HepG2 (cell line): Measurements from ENCODE around the gene MTHFS. TPM values are rescaled to one million over a fixed set of nuclear protein-coding genes. Genes with fewer than 3 reads are reported as not detected.

ENCODE experiments used
- ATAC-seq: fragments of 200-7000 bp; cut with Tn5 transposase; 3 replicates; pipeline ENCODE4 v1.9.1; 2020; ENCODE audit warnings: mild to moderate bottlenecking, moderate library complexity
- BruUV-seq: library from RNA; stranded (reverse); fragments of 400-500 nt; replicated peaks from 2 replicates; lab custom pipeline; 2021; lab: Mats Ljungman, UMichigan
- CTCF ChIA-PET: fragments of 300-600 bp; formaldehyde crosslinking; extraction: SDS; loops from one replicate; lab custom pipeline; 2021; ENCODE audit warnings: low total read pairs, inconsistent platforms, low intra/inter-chr PET ratio; lab: Yijun Ruan, JAX
- POLR2A ChIA-PET: fragments of 350-600 bp; sonication (Branson Sonifier 250); formaldehyde crosslinking; loops from one replicate; lab custom pipeline; 2020; ENCODE audit warnings: antibody characterized with exemption, inconsistent platforms; lab: Yijun Ruan, JAX
- DNase-seq: peaks from one replicate; pipeline ENCODE4 v3.0.0-alpha.2; 2015; ENCODE audit warnings: low spot score
- FAIRE-seq: peaks from 3 replicates; lab custom pipeline; 2011; peaks lifted over from hg19 to GRCh38; lab: Jason Lieb, UNC
- H2AFZ ChIP-seq: one replicate; pipeline ENCODE4 v1.6.1; 2011; ENCODE audit warnings: low read length, inconsistent platforms
- H3K27ac ChIP-seq: fragments of 300-600 bp; 3 replicates; pipeline ENCODE4 v1.8.0; 2011; ENCODE audit warnings: mixed run types, mild to moderate bottlenecking, mixed read lengths, low read length, inconsistent platforms; ENCODE audit not compliant: insufficient read depth; ENCODE audit errors: extremely low read length
- H3K27me3 ChIP-seq, 2 experiments: fragments of 200-600 bp in 1 of 2; 2 replicates in 1 of 2; 3 replicates in 1 of 2; pipeline versions ENCODE4 v1.6.0 to v1.8.0; 2011; ENCODE audit warnings: low read length in 2 of 2, mild to moderate bottlenecking in 2 of 2, moderate library complexity in 2 of 2, inconsistent platforms in 1 of 2; ENCODE audit not compliant: insufficient read depth in 2 of 2, control insufficient read depth in 1 of 2
- H3K36me3 ChIP-seq, 2 experiments: fragments of 200-600 bp in 1 of 2; replicated peaks in 1 of 2; 2 replicates in 1 of 2; 3 replicates in 1 of 2; pipeline versions ENCODE4 v1.5.1 to v1.8.0; 2011; ENCODE audit warnings: low read length in 2 of 2, inconsistent platforms in 1 of 2; ENCODE audit not compliant: insufficient read depth in 2 of 2, control insufficient read depth in 1 of 2
- H3K4me1 ChIP-seq: 2 replicates; pipeline ENCODE4 v1.5.1; 2012; ENCODE audit warnings: low read length, inconsistent platforms; ENCODE audit not compliant: insufficient read depth
- H3K4me2 ChIP-seq: 2 replicates; pipeline ENCODE4 v1.6.0; 2011; ENCODE audit warnings: low read depth, low read length, inconsistent platforms
- H3K4me3 ChIP-seq, 3 experiments: fragments of 200-600 bp in 1 of 3; sonication (generic), shearing (Covaris generic) in 1 of 3; replicated peaks in 1 of 3; 2 replicates each; pipeline ENCODE4 v1.5.1; 2011 to 2016; ENCODE audit warnings: low read length in 3 of 3, inconsistent platforms in 2 of 3, low read depth in 2 of 3, mild to moderate bottlenecking in 2 of 3, control low read depth in 1 of 3, mixed read lengths in 1 of 3; ENCODE audit not compliant: insufficient read depth in 1 of 3
- H3K79me2 ChIP-seq: one replicate; pipeline ENCODE4 v1.6.1; 2011; ENCODE audit warnings: low read length, inconsistent platforms; ENCODE audit not compliant: insufficient read depth
- H3K9ac ChIP-seq: 2 replicates; pipeline ENCODE4 v1.6.0; 2011; ENCODE audit warnings: mild to moderate bottlenecking, low read depth, low read length, inconsistent platforms; ENCODE audit not compliant: insufficient read depth
- H3K9me3 ChIP-seq: 2 replicates; pipeline ENCODE4 v1.5.1; 2012; ENCODE audit warnings: mild to moderate bottlenecking, low read length
- H4K20me1 ChIP-seq: 2 replicates; pipeline ENCODE4 v1.6.0; 2011; ENCODE audit warnings: inconsistent platforms, mild to moderate bottlenecking, low read length, moderate library complexity; ENCODE audit not compliant: insufficient read depth
- NCOA1 ChIP-seq: sonication (generic); formaldehyde crosslinking; IDR thresholded peaks from 2 replicates; pipeline ENCODE4 v1.9.0; 2021; ENCODE audit warnings: missing genetic modification reagents
- SOX6 ChIP-seq, 2 experiments: fragments of 450-650 bp in 1 of 2; sonication (generic) in 1 of 2; formaldehyde crosslinking in 1 of 2; IDR thresholded peaks; 2 replicates each; pipeline versions ENCODE4 v1.4.0 to v1.6.1; 2017 to 2020; ENCODE audit warnings: antibody characterized with exemption in 1 of 2, mild to moderate bottlenecking in 1 of 2, missing genetic modification reagents in 1 of 2
- ZNF253 ChIP-seq: sonication (generic); formaldehyde crosslinking; IDR thresholded peaks from 2 replicates; pipeline ENCODE4 v1.8.0; 2022; ENCODE audit warnings: mild to moderate bottlenecking, missing genetic modification reagents, borderline replicate concordance
- ZNF260 ChIP-seq: sonication (generic); formaldehyde crosslinking; IDR thresholded peaks from 2 replicates; pipeline ENCODE4 v1.4.0; 2020; ENCODE audit warnings: missing genetic modification reagents, low read depth, mild to moderate bottlenecking, borderline replicate concordance
- ZZZ3 ChIP-seq: sonication (generic); formaldehyde crosslinking; IDR thresholded peaks from 2 replicates; pipeline ENCODE4 v1.4.0; 2020; ENCODE audit warnings: missing genetic modification reagents, mild to moderate bottlenecking, borderline replicate concordance
- WGBS: methylation state at CpG from one replicate; pipeline ENCODE4 v1.1.6; 2017; ENCODE audit warnings: low lambda C conversion rate; 5-methylcytosine and 5-hydroxymethylcytosine counted together
- in situ Hi-C: cut with HindIII; loops from 2 replicates; pipeline ENCODE4 v1.10.0; 2017; ENCODE audit warnings: low pct_unique_long_range_greater_than_20kb; ENCODE audit not compliant: extremely low pct_ligation_motif_present
- intact Hi-C: fragments of 100-400 bp; cut with micrococcal nuclease; formaldehyde crosslinking; loops from one replicate; pipeline ENCODE4 v1.10.0; 2022; ENCODE audit not compliant: unreplicated experiment
- polyA plus RNA-seq, 8 experiments: library from polyadenylated mRNA; depleted of rRNA in 3 of 8; stranded (reverse) in 7 of 8; unstranded in 1 of 8; fragments of >200 nt; fragmentation: Illumina TruSeq in 4 of 8; extraction: Trizol in 4 of 8; gene quantifications; 2 replicates each; pipeline versions ENCODE4 v1.2.1 to v1.2.3, GENCODE V29; 2011 to 2016; ENCODE audit warnings: low read depth in 4 of 8, missing spikeins in 1 of 8, mixed read lengths in 1 of 8; ENCODE audit not compliant: insufficient read depth in 1 of 8
- total RNA-seq, 5 experiments: library from RNA; depleted of rRNA; stranded (reverse); fragments of >200 nt; fragmentation: Illumina TruSeq; extraction: Trizol; gene quantifications; 2 replicates each; pipeline ENCODE4 v1.2.3, GENCODE V29; 2016; ENCODE audit warnings: low read depth in 1 of 5
- TF ChIP-seq, protein P1 (sequence below): sonication (generic); formaldehyde crosslinking; IDR thresholded peaks from 2 replicates; pipeline ENCODE4 v1.8.0; 2022; ENCODE audit warnings: mild to moderate bottlenecking, missing genetic modification reagents; ENCODE audit not compliant: insufficient replicate concordance

The MTHFS gene
- total and polyA plus RNA-seq, 2 of the 13 experiments (the other 11 are each of a cell fraction or from before 2014, with no cell fraction given), result 37.0 to 49.7 TPM

GRCh38 chr15:79898369-79898768 is 1.6 kb upstream of the MTHFS start:
- Histone ChIP-seq H3K36me3 (no peaks in the 10 kb centered on the region), H3K79me2 (peaks cover 28% of the 10 kb centered on the region), H3K9ac (no peak overlapping the region), H3K27me3 (no peaks in the 10 kb centered on the region; a peak in 1 of 5 replicates), H3K4me3 (no peak overlapping the region), H3K4me2 (peak overlapping the region; percentile 15), H3K27ac (peak overlapping the region; percentile 58), H2AFZ (no peak overlapping the region), H3K4me1 (peaks cover 46% of the 10 kb centered on the region), H3K9me3 (no peaks in the 10 kb centered on the region), H4K20me1 (no peaks in the 10 kb centered on the region)
- no peak for DNase-seq
- in situ Hi-C loops (loop anchor here (5.0 to 25.0 kb wide), 2 partner anchors 94 to 264 kb away; partner anchors contain the start of gene FAH), intact Hi-C loops (no loop called here)
- FAIRE-seq, result no peak
- BruUV-seq, result no TSS peak
- 86% methylated on average over 4 of the region's 4 CpGs for WGBS
- CTCF ChIA-PET, result no interaction called here
- ATAC-seq, result no peak
- POLR2A ChIA-PET, result interaction anchor here (0.6 to 4.9 kb wide), 3 partner anchors 12 to 50 kb away, joined by 3 to 40 read pairs (median 37); no protein-coding TSS in a partner anchor
- TF ChIP-seq ZZZ3 (CRISPR knock-in tag) (no peak), ZNF253 (CRISPR knock-in tag) (no peak), SOX6 (IDR thresholded peaks at IDR 0.05) (no peak), SOX6 (CRISPR knock-in tag; IDR thresholded peaks at IDR 0.05) (0 out of 2 replicates have a peak, but pooled peaks have one; percentile 7)
- TF ChIP-seq, protein P1, sequence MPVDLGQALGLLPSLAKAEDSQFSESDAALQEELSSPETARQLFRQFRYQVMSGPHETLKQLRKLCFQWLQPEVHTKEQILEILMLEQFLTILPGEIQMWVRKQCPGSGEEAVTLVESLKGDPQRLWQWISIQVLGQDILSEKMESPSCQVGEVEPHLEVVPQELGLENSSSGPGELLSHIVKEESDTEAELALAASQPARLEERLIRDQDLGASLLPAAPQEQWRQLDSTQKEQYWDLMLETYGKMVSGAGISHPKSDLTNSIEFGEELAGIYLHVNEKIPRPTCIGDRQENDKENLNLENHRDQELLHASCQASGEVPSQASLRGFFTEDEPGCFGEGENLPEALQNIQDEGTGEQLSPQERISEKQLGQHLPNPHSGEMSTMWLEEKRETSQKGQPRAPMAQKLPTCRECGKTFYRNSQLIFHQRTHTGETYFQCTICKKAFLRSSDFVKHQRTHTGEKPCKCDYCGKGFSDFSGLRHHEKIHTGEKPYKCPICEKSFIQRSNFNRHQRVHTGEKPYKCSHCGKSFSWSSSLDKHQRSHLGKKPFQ, result no peak

GRCh38 chr15:79897701-79898113 is 893 bp upstream of the MTHFS start:
- TSS peak; percentile 92 for BruUV-seq
- POLR2A ChIA-PET, result interaction anchor here (0.6 to 4.9 kb wide), 3 partner anchors 11 to 51 kb away, joined by 3 to 40 read pairs (median 37); no protein-coding TSS in a partner anchor
- Histone ChIP-seq H3K27me3 (no peaks in the 10 kb centered on the region; a peak in 1 of 5 replicates), H3K36me3 (no peaks in the 10 kb centered on the region), H3K9ac (peak overlapping the region; percentile 97; the same call in 1 of the 2 replicates), H3K27ac (peak overlapping the region; percentile 98), H2AFZ (peak overlapping the region; percentile 20), H3K9me3 (no peaks in the 10 kb centered on the region), H3K4me2 (peak overlapping the region; percentile 76), H4K20me1 (no peaks in the 10 kb centered on the region), H3K79me2 (peaks cover 30% of the 10 kb centered on the region), H3K4me1 (peaks cover 53% of the 10 kb centered on the region), H3K4me3 (peak overlapping the region; percentile 85 to 88 (median 85); a peak in 5 of 6 replicates)
- 89% methylated on average over 6 of the region's 6 CpGs for WGBS
- in situ Hi-C loops (loop anchor here (5.0 to 25.0 kb wide), 2 partner anchors 95 to 265 kb away; partner anchors contain the start of gene FAH), intact Hi-C loops (loop anchor here (2.0 kb wide), 2 partner anchors 25 to 95 kb away; no protein-coding TSS in a partner anchor)
- DNase-seq (no peak), FAIRE-seq (no peak), ATAC-seq (no peak)
- 0 out of 2 replicates have a peak, but pooled peaks have one; percentile 39 for TF ChIP-seq NCOA1
- TF ChIP-seq ZNF260, result no peak
- CTCF ChIA-PET, result interaction anchor here (1.0 kb wide), 1 partner anchor 44 kb away, joined by 3 read pairs; no protein-coding TSS in a partner anchor
